Mesothelial cell of epicardium (in vitro differentiated cells): ENCODE results near the gene NFU1. TPM values are rescaled to one million over a fixed set of nuclear protein-coding genes. Genes with fewer than 3 reads are reported as not detected.

ENCODE experiments used
- DNase-seq, 2 experiments: peaks; one replicate each; pipeline ENCODE4 v3.0.0; 2021; ENCODE audit warnings: low spot score in 2 of 2; ENCODE audit not compliant: unreplicated experiment in 2 of 2
- H3K27ac Mint-ChIP-seq: 2 replicates; pipeline ENCODE4 v1.8.0; 2021; ENCODE audit warnings: mixed read lengths
- H3K27me3 Mint-ChIP-seq: 2 replicates; pipeline ENCODE4 v1.8.0; 2021; ENCODE audit warnings: low read depth, mixed read lengths
- H3K36me3 Mint-ChIP-seq: 2 replicates; pipeline ENCODE4 v1.8.0; 2021; ENCODE audit warnings: mixed read lengths
- H3K4me1 Mint-ChIP-seq: 2 replicates; pipeline ENCODE4 v1.8.0; 2021; ENCODE audit warnings: mixed read lengths
- H3K4me3 Mint-ChIP-seq: 2 replicates; pipeline ENCODE4 v1.8.0; 2021; ENCODE audit warnings: mild to moderate bottlenecking, moderate library complexity, mixed read lengths
- H3K9me3 Mint-ChIP-seq: 2 replicates; pipeline ENCODE4 v1.8.0; 2021; ENCODE audit warnings: mixed read lengths
- total RNA-seq: library from RNA; stranded (reverse); gene quantifications from 3 replicates; pipeline ENCODE4 v1.2.1, GENCODE V29; 2021
- TF ChIP-seq, protein P1 (sequence below): fragments of 200-600 bp; sonication (generic); IDR thresholded peaks from one replicate; pipeline ENCODE4 v1.5.0; 2021; ENCODE audit warnings: antibody characterized with exemption; ENCODE audit not compliant: unreplicated experiment

The NFU1 gene
- total RNA-seq, 1 donor from 2014 or later: 34.7 TPM

GRCh38 chr2:69383176-69383812, 53.9 kb downstream of the NFU1 start:
- Mint-ChIP-seq H3K4me3 (no peak overlapping the region), H3K4me1 (peaks cover 35% of the 10 kb centered on the region), H3K36me3 (peaks cover 8% of the 10 kb centered on the region), H3K9me3 (no peaks in the 10 kb centered on the region), H3K27ac (no peak overlapping the region), H3K27me3 (no peaks in the 10 kb centered on the region)
- no peak for DNase-seq
- TF ChIP-seq, protein P1, sequence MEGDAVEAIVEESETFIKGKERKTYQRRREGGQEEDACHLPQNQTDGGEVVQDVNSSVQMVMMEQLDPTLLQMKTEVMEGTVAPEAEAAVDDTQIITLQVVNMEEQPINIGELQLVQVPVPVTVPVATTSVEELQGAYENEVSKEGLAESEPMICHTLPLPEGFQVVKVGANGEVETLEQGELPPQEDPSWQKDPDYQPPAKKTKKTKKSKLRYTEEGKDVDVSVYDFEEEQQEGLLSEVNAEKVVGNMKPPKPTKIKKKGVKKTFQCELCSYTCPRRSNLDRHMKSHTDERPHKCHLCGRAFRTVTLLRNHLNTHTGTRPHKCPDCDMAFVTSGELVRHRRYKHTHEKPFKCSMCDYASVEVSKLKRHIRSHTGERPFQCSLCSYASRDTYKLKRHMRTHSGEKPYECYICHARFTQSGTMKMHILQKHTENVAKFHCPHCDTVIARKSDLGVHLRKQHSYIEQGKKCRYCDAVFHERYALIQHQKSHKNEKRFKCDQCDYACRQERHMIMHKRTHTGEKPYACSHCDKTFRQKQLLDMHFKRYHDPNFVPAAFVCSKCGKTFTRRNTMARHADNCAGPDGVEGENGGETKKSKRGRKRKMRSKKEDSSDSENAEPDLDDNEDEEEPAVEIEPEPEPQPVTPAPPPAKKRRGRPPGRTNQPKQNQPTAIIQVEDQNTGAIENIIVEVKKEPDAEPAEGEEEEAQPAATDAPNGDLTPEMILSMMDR: no peak

DNA sequence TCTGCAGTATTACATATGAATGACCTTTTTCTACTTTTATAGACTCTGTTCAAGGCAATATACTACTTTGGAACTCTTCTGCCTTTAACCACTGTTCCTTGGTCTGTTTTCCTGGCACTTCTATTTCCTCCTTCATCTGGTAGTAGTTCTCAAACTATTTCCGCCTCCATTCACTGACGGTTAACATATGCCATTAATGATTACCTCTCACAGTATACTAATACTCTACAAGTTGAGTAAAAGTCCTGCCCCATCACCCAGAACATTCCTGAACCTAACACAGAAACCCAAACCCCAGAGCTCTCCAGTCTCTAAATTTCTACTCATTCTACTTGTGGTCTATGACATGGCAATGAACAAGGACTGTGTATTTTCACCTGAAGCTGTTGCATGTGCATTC, 54.7 kb downstream of the NFU1 start:
- TF ChIP-seq, protein P1: no peak
- H3K4me3 Mint-ChIP-seq: no peak overlapping the region

DNA sequence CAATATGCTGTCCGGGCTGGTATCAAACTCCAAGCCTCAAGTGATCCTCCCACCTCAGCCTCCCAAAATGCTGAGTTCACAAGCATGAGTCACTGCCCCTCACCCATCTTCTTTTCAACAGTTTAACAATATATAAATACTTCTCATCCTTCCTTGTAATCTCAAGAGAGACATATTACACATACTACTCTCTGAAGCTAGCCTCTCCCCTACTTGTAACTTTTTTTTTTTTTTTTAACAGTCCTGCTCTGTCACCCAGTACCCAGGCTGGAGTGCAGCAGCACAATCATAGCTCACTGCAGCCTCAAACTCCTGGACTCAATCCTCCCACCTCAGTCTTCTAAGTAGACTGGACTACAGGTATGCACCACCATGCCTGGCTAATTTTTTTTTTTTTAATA, 55.9 kb downstream of the NFU1 start:
- TF ChIP-seq, protein P1: no peak
- Mint-ChIP-seq H3K27ac (peak overlapping the region; percentile 66), H3K36me3 (peaks cover 12% of the 10 kb centered on the region), H3K4me3 (no peak overlapping the region), H3K9me3 (no peaks in the 10 kb centered on the region), H3K4me1 (peaks cover 25% of the 10 kb centered on the region), H3K27me3 (no peaks in the 10 kb centered on the region)
- no peak for DNase-seq

More for the DNA sequence above, 54.7 kb downstream of the NFU1 start:
- Mint-ChIP-seq H3K27me3 (no peaks in the 10 kb centered on the region), H3K4me1 (peaks cover 28% of the 10 kb centered on the region), H3K36me3 (peaks cover 10% of the 10 kb centered on the region), H3K9me3 (no peaks in the 10 kb centered on the region), H3K27ac (no peak overlapping the region)
- no peak for DNase-seq

DNA sequence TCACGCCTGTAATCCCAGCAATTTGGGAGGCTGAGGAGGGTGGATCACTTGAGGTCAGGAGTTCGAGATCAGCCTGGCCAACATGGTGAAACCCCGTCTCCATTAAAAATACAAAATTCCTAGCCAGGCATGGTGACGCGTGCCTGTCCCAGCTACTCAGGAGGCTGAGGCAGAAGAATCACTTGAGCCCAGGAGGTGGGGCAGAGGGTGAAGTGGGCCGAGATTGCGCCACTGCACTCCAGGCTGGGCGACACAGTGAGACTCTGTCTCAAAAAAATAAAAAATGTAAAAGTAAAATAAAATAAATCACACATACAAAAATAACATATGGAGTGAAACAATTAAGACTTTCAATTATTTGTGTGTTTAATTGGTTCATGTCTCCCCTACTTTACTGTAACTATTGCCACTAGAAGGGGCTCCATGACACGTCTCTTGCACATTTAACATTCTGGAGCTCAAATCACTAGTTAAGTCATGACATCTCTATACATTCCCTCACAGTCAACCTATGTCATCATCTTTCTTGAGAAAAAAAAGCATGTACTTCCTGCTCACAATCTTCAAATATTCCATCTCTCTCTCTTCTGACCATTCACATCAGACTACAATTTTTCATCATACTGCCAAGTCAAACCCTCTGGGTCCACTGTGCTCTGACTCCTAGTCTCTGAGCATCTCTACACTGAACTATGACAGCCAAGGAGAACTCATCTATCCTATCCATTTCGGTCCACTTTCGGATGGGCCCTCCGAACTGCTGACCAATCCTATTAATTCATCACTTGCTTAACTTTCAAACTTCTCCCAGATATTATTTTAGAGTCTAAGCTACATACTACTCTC, 56.9 kb downstream of the NFU1 start:
- H3K4me3 Mint-ChIP-seq: no peak overlapping the region
- H3K9me3 Mint-ChIP-seq: no peaks in the 10 kb centered on the region
- no peaks in the 10 kb centered on the region for H3K27me3 Mint-ChIP-seq
- no peak for DNase-seq
- H3K36me3 Mint-ChIP-seq: peaks cover 14% of the 10 kb centered on the region
- TF ChIP-seq, protein P1: no peak
- peaks cover 19% of the 10 kb centered on the region for H3K4me1 Mint-ChIP-seq
- no peak overlapping the region for H3K27ac Mint-ChIP-seq

GRCh38 chr2:69376403-69376802, 60.8 kb downstream of the NFU1 start:
- Mint-ChIP-seq H3K4me1 (peaks cover 4% of the 10 kb centered on the region), H3K4me3 (no peak overlapping the region), H3K27me3 (no peaks in the 10 kb centered on the region), H3K36me3 (peaks cover 21% of the 10 kb centered on the region), H3K9me3 (no peaks in the 10 kb centered on the region), H3K27ac (peak overlapping the region; percentile 78)
- TF ChIP-seq, protein P1: no peak
- no peak for DNase-seq
